ENCODE measurements around the gene OOEP.
"Not testable (repeated sequence)": the region's sequence is repeated elsewhere in the genome, so short reads cannot be mapped to it uniquely, and the experiment has no call there.

OOEP gene

GRCh38 chr6:73369563-73369962 lies at the start of gene OOEP:
Gene OOEP, minus strand, starts transcription at chr6:73369897. Its CDS starts 105 bp downstream, at chr6:73369792.
- DNase-seq (ENCODE audit: low read depth in 2 of 2): no peak

- DNase-seq (ENCODE audit: low read depth in 2 of 2): no peak
These were observed 48.5 kb upstream of the OOEP start for GRCh38 chr6:73418081-73418741.

- DNase-seq (ENCODE audit: low read depth in 2 of 2): no peak
These were observed 43.4 kb upstream of the OOEP start for GRCh38 chr6:73413102-73413501.

GRCh38 chr6:73409395-73409794 lies 39.7 kb upstream of the OOEP start:
- no peak for DNase-seq (ENCODE audit: low read depth in 2 of 2)

- DNase-seq (ENCODE audit: low read depth in 2 of 2): no peak
These were observed 31.0 kb upstream of the OOEP start for GRCh38 chr6:73400656-73401055.

- DNase-seq (ENCODE audit: low read depth in 2 of 2): no peak
These were observed 26.2 kb upstream of the OOEP start for GRCh38 chr6:73395875-73396274.

GRCh38 chr6:73394577-73395354 lies 25.1 kb upstream of the OOEP start, which contains the start of gene DDX43:
Gene DDX43, plus strand, starts transcription at chr6:73394828. Its CDS starts 78 bp downstream, at chr6:73394906.
- DNase-seq (ENCODE audit: low read depth in 2 of 2): peak in 1 of 2 experiments; percentile 13

- DNase-seq (ENCODE audit: low read depth in 2 of 2): no peak
These were observed 23.6 kb upstream of the OOEP start for GRCh38 chr6:73393278-73393677.

- DNase-seq (ENCODE audit: low read depth in 2 of 2): not testable (repeated sequence)
These were observed 22.5 kb upstream of the OOEP start for GRCh38 chr6:73392188-73392587.

- DNase-seq (ENCODE audit: low read depth in 2 of 2): no peak
These were observed 22.0 kb upstream of the OOEP start for GRCh38 chr6:73391675-73392074.

GRCh38 chr6:73389854-73390253 lies 20.2 kb upstream of the OOEP start:
- no peak for DNase-seq (ENCODE audit: low read depth in 2 of 2)

- peak; percentile 13 to 48 for DNase-seq (ENCODE audit: low read depth in 2 of 2)
These were observed 19.3 kb upstream of the OOEP start for GRCh38 chr6:73388800-73389512.

GRCh38 chr6:73388433-73388799 lies 18.7 kb upstream of the OOEP start:
- DNase-seq (ENCODE audit: low read depth in 2 of 2): no peak

GRCh38 chr6:73382462-73383113 lies 12.9 kb upstream of the OOEP start:
- DNase-seq (ENCODE audit: low read depth in 2 of 2): no peak

GRCh38 chr6:73381531-73381930 lies 11.8 kb upstream of the OOEP start:
- DNase-seq (ENCODE audit: low read depth in 2 of 2): not testable (repeated sequence)

GRCh38 chr6:73377225-73377624 lies 7.5 kb upstream of the OOEP start:
- DNase-seq (ENCODE audit: low read depth in 2 of 2): no peak

GRCh38 chr6:73375216-73375615 lies 5.5 kb upstream of the OOEP start:
- DNase-seq (ENCODE audit: low read depth in 2 of 2): no peak

- DNase-seq (ENCODE audit: low read depth in 2 of 2): no peak
These were observed 2.8 kb upstream of the OOEP start for GRCh38 chr6:73372516-73372915.

- no peak for DNase-seq (ENCODE audit: low read depth in 2 of 2)
These were observed 2.3 kb upstream of the OOEP start for GRCh38 chr6:73371984-73372383.

GRCh38 chr6:73369157-73369556 lies 540 bp downstream of the OOEP start:
- no peak for DNase-seq (ENCODE audit: low read depth in 2 of 2)

- DNase-seq (ENCODE audit: low read depth in 2 of 2): no peak
These were observed 1.0 kb downstream of the OOEP start for GRCh38 chr6:73368675-73369074.

GRCh38 chr6:73367761-73368355 lies 1.8 kb downstream of the OOEP start:
- DNase-seq (ENCODE audit: low read depth in 2 of 2): no peak

All from stimulated activated CD4-positive, alpha-beta T cell treated with anti-CD3 and anti-CD28 coated beads, Interleukin-12 subunit alpha, Interleukin-12 subunit beta, amount 100 ng/mL, for 24 hours (primary cell).